ENCODE measurements around the gene CAMTA2.
A peak's percentile ranks its signal among the peaks of the same experiment; 100 is the strongest.

CAMTA2 gene

GRCh38 chr17:4969551-4970173 lies 17.8 kb downstream of the CAMTA2 start:
- FAIRE-seq: no peak
- no peak for DNase-seq (ENCODE audit: low spot score)

DNA sequence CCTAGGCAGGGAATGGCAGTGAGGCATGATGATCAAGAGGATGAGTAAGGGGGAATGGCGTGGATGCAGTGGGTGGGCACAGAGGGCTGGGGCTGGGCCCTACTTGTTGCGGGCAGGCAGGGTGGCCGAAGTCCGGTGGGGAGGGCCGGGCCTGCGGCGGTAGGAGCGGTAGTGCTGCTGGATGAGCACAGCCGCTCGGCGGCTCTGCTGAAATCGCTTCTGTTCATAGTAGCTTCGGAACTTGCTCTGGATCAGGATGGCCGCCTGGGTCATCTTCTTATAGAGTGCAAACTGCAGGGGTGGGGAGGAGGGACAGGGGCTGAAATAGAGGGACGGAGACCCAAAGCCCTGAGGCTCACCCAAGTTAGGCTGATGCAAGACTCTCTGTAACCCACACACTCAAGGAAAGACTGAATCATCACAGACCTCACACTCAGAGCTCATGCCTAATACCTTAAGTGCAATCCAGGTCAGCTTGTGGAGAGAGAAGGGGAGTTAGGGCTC lies 18.4 kb downstream of the CAMTA2 start:
- DNase-seq (ENCODE audit: low spot score) (no peak), FAIRE-seq (no peak)

DNA sequence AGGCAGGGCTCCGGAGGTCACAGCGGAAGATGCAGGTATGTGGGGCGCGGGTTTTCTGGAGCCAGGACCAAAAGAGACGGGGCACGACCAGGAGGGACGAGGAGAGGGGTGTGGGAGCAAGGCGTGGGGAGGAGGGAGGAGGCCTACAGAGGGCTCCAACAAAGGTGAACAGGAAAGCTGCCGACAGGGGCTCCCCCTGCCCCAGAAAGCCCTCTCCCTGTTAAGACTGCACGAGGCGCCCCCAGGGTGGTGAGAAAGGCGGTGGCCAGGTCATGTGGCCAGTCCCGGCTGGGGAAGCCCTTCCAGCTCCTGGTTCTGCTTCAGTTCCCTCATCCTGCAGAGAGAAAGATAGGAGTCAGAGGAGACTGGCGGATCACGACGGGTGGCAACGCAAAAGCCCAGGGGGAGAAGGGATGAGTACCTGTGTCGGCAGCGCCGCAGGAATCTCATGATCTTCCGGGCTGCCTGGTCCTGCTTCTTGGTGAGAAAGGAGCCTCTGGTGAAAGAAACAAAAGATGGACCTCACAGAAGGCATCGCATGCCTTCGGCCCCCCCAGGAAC lies 18.9 kb downstream of the CAMTA2 start:
- FAIRE-seq (no peak), DNase-seq (ENCODE audit: low spot score) (no peak)

- DNase-seq (ENCODE audit: low spot score) (peak; percentile 89), FAIRE-seq (no peak)
Measured at GRCh38 chr17:4967539-4968485, 19.7 kb downstream of the CAMTA2 start, which contains the start of gene SPAG7. Gene SPAG7 (minus strand): TSS chr17:4967817. CDS start chr17:4967804, 13 bp downstream.

GRCh38 chr17:4966844-4967538 lies 20.5 kb downstream of the CAMTA2 start:
- peak; percentile 94 for DNase-seq (ENCODE audit: low spot score)
- peak; percentile 20 for FAIRE-seq

GRCh38 chr17:4965311-4965986 lies 22.0 kb downstream of the CAMTA2 start:
- FAIRE-seq (no peak), DNase-seq (ENCODE audit: low spot score) (no peak)

- no peak for FAIRE-seq
- DNase-seq (ENCODE audit: low spot score): no peak
Measured at GRCh38 chr17:4960279-4960922, 27.1 kb downstream of the CAMTA2 start.

DNA sequence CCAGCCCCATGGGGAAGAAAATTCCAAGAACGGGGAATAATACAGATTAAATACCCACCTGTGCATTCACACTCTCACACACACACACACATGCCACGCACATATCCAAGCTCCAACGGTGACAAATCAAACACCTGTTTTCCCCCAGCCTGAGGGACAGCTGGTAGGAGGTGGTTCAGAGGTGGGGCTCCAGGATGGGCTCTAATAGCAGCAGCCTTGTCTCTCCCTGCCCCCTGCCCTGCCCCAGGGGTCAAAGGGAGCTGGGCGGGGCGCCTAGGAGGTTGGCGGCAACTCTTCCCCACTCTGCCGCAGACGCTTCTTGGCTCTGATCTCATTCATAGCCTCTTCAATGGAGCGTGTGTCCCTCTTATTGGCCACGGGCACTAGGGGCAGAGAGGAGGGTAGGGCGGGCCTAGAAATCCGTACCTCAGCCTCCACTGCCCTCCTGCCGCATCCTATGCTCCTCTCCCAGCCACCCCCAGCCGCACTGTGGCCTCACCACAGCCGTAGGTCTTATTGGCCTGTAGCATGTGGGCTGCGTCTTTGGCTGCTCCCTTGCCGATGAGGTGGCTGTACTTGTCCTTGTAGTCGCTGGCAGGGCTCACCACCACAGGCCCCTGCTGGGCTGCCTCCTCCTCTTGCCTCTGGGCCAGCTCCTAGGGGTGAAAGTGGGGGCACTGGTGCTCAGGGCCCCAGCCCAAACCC lies 28.1 kb downstream of the CAMTA2 start:
- no peak for FAIRE-seq
- no peak for DNase-seq (ENCODE audit: low spot score)

DNA sequence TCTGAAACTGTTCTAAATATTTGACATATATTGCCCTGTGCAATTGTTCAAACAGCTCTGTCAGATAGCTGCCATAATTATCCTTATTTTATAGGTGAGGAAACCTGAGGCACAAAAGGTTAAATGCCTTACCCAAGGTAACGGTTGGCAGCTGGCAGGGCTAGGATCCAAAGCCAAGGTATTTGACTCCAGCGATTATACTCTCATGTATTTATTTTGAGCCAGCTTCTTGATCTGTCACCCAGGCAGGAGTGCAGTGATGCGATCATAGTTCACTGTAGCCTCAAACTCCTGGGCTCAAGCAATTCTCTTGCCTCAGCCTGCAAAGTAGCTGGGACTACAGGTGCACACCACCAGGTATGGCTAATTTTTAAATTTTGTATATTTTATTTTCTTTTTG lies 29.4 kb downstream of the CAMTA2 start:
- DNase-seq (ENCODE audit: low spot score) (no peak), FAIRE-seq (no peak)

DNA sequence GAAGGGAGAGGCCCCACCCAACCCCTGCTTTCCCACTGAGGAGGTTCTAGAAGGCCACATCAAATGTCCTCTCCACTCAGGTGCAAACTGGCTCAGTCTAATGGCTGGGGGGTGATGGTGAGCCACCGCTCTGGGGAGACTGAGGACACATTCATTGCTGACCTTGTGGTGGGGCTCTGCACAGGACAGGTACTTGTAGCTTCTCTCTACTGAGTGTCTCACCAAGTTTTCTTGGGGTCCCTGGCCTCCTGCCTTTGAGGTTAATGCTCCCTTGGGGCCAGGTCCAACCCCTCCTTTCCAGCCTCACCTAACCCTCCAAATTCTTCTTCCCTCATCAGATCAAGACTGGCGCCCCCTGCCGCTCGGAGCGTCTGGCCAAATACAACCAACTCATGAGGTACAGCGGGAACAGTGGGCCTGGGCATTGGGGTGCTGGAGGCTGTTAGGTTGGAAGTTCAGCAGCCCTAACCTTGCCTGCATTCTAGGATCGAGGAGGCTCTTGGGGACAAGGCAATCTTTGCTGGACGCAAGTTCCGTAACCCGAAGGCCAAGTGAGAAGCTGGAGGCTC lies 30.9 kb downstream of the CAMTA2 start:
- DNase-seq (ENCODE audit: low spot score) (no peak), FAIRE-seq (no peak)

GRCh38 chr17:4955091-4955490 lies 32.4 kb downstream of the CAMTA2 start:
- DNase-seq (ENCODE audit: low spot score): no peak
- FAIRE-seq: no peak

- DNase-seq (ENCODE audit: low spot score) (no peak), FAIRE-seq (no peak)
Measured at GRCh38 chr17:4953451-4953961, 34.0 kb downstream of the CAMTA2 start.

- FAIRE-seq: no peak
- no peak for DNase-seq (ENCODE audit: low spot score)
Measured at GRCh38 chr17:4951486-4951885, 36.0 kb downstream of the CAMTA2 start.

GRCh38 chr17:4950746-4951204 lies 36.7 kb downstream of the CAMTA2 start, which contains the start of gene ENO3:
Gene ENO3 (plus strand): TSS chr17:4951119. CDS start chr17:4951830, 711 bp downstream.
- DNase-seq (ENCODE audit: low spot score): no peak
- no peak for FAIRE-seq

GRCh38 chr17:4950075-4950745 lies 37.3 kb downstream of the CAMTA2 start:
- no peak for FAIRE-seq
- no peak for DNase-seq (ENCODE audit: low spot score)

GRCh38 chr17:4949321-4950074 lies 38.0 kb downstream of the CAMTA2 start:
- peak; percentile 70 for DNase-seq (ENCODE audit: low spot score)
- no peak for FAIRE-seq

DNA sequence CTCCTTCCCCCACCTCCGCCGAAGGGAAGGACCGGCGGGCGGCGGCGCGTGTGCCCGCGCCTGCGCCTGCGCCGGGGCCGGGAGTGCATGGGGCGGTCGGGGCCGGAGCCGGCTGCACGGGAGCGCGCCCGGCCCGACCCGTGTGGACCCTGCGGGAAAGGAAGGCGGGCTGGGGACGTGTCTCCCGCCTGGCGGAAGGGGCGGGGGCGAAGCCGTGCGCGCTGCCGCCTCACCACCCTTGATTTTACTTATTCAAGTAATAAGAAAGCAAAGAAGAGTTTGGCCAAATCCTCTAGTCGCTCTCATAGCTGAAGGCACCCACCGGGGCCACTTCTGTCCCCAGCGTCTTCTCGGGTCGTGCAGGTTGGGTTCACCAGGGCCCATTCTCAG lies 38.5 kb downstream of the CAMTA2 start:
- FAIRE-seq: no peak
- peak; percentile 85 for DNase-seq (ENCODE audit: low spot score)
